Mammary epithelial cell (primary cell): Measurements from ENCODE around the gene STIP1.

Experiments
- EZH2 ChIP-seq: IDR thresholded peaks from 2 replicates; pipeline ENCODE4 v1.6.1; 2012; ENCODE audit warnings: low read length, inconsistent platforms, borderline replicate concordance
- TF ChIP-seq, protein P1 (sequence below), 2 donors: IDR thresholded peaks in 1 of 2; conservative IDR thresholded peaks in 1 of 2; 2 replicates each; pipeline ENCODE4 v1.5.1; 2011 to 2012; ENCODE audit warnings: inconsistent platforms in 2 of 2, low read length in 2 of 2, mild to moderate bottlenecking in 2 of 2, control low read depth in 1 of 2, low read depth in 1 of 2; ENCODE audit not compliant: insufficient read depth in 1 of 2; ENCODE audit errors: extremely low read depth in 1 of 2

DNA sequence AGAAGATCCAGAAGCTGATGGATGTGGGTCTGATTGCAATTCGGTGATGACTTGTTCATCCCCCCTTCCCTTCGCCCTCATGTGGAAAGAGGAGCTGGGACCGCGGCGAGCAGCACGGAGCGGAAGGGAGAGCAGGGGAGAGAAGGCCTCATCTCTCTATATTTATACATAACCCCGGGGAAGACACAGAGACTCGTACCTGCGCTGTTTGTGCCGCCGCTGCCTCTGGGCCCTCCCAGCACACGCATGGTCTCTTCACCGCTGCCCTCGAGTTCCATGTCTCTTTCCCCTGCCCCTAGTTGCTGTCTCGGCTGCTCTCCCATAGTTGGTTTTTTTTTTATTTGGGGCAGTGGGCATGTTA is 18.1 kb downstream of the STIP1 start:
- TF ChIP-seq, protein P1, sequence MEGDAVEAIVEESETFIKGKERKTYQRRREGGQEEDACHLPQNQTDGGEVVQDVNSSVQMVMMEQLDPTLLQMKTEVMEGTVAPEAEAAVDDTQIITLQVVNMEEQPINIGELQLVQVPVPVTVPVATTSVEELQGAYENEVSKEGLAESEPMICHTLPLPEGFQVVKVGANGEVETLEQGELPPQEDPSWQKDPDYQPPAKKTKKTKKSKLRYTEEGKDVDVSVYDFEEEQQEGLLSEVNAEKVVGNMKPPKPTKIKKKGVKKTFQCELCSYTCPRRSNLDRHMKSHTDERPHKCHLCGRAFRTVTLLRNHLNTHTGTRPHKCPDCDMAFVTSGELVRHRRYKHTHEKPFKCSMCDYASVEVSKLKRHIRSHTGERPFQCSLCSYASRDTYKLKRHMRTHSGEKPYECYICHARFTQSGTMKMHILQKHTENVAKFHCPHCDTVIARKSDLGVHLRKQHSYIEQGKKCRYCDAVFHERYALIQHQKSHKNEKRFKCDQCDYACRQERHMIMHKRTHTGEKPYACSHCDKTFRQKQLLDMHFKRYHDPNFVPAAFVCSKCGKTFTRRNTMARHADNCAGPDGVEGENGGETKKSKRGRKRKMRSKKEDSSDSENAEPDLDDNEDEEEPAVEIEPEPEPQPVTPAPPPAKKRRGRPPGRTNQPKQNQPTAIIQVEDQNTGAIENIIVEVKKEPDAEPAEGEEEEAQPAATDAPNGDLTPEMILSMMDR (conservative IDR thresholded peaks at IDR 0.05 in 1 of 2, IDR thresholded peaks at IDR 0.05 in 1 of 2; ENCODE audit: extremely low read depth in 1 of 2, insufficient read depth in 1 of 2, low read depth in 1 of 2, low read length in 2 of 2), result no peak
- no peak for TF ChIP-seq EZH2
